GM12801 (cell line): ENCODE measurements around the gene C17orf78.

Experiments used
- CTCF ChIP-seq: IDR thresholded peaks from one replicate; pipeline ENCODE4 v1.5.1; 2011; ENCODE audit warnings: control low read depth; ENCODE audit not compliant: insufficient read length; ENCODE audit errors: extremely low read depth

C17orf78 gene

GRCh38 chr17:37430051-37430627 lies 54.4 kb downstream of the C17orf78 start:
- no peak for TF ChIP-seq CTCF

DNA sequence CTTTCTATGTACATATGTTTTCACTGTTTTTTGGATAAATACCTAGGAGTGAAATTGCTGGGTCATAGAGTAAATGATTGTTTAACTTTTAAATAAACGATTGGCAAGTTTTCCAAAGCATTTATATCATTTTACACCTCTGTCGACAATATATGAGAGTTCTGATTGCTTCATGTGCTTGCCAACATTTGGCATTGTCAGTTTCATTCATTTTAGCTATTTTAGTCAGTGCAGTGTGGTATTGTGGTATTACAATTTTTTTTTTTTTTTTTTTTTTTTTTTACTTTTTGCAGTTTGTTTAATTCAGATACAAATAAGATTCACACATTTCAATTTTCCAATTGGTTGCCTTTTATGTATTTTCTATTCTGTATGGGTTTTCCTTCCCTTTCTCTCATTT lies 56.9 kb downstream of the C17orf78 start:
- TF ChIP-seq CTCF = no peak

DNA sequence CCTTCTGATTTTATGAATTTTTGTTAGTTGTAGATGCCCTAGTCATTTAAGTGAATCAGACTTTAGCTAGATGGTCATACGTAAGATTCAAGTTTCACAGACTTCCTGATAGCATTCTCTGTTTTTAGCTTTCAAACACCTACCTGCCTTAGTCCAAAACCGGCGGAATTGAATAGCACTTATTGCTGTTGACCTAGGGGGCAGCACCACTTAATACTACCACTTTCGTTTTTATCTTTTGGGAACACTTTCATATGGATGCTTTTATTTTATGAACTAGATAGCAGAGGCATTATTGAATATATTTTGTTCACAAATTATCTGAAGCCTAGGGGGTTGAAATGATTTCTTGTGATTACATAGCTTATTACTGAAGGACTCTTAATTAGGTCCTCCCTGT lies 62.4 kb downstream of the C17orf78 start:
- no peak for TF ChIP-seq CTCF

DNA sequence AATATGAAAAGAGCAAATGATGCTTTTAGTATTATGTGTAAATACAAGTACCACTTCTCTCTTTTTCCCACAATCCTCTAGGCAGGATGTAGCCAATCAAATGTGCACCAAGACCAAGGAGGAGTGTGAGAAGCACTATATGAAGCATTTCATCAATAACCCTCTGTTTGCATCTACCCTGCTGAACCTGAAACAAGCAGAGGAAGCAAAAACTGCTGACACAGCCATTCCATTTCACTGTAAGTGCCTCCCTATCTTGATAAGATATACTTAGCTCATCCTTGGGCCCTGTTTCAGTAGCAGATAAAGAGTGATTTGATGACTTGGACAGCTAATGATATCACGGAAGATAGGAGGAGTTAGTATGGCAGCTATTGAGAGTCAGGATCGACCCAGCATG lies 64.6 kb downstream of the C17orf78 start:
- TF ChIP-seq CTCF = no peak
